Psoas muscle (tissue), 8 donors: ENCODE data around the gene SLC18A3. TPM values are rescaled to one million over a fixed set of nuclear protein-coding genes. Genes with fewer than 3 reads are reported as not detected.

Experiments
- ATAC-seq, 4 donors: fragments of 200-7000 bp; cut with Tn5 transposase; one replicate each; pipeline ENCODE4 v1.9.1; 2020; ENCODE audit warnings: moderate library complexity in 3 of 4, mild to moderate bottlenecking in 2 of 4
- DNase-seq, 2 donors: peaks; one replicate each; pipeline ENCODE4 v3.0.0-alpha.2; 2020
- H3K27ac ChIP-seq: fragments of 200-600 bp; one replicate; pipeline ENCODE4 v1.8.0; 2022
- H3K27me3 ChIP-seq, 3 donors: fragments of 200-600 bp in 1 of 3; one replicate each; pipeline versions ENCODE4 v1.6.1 to v1.8.0; 2013 to 2022; ENCODE audit warnings: low read length in 2 of 3, mild to moderate bottlenecking in 2 of 3, moderate library complexity in 1 of 3; ENCODE audit not compliant: insufficient read depth in 3 of 3
- H3K36me3 ChIP-seq, 2 donors: fragments of 200-600 bp in 1 of 2; one replicate each; pipeline versions ENCODE4 v1.6.1 to v1.8.0; 2013 to 2022; ENCODE audit warnings: low read depth in 1 of 2, mild to moderate bottlenecking in 1 of 2, moderate library complexity in 1 of 2; ENCODE audit not compliant: insufficient read depth in 1 of 2
- H3K4me1 ChIP-seq: fragments of 200-600 bp; one replicate; pipeline ENCODE4 v1.8.0; 2022
- H3K4me3 ChIP-seq: fragments of 200-600 bp; one replicate; pipeline ENCODE4 v1.8.0; 2022; ENCODE audit warnings: mild to moderate bottlenecking
- H3K9me3 ChIP-seq: fragments of 200-600 bp; one replicate; pipeline ENCODE4 v1.8.0; 2022
- WGBS, 3 donors: extraction: QIAGEN DNeasy Blood & Tissue Kit; methylation state at CpG; one replicate each; pipeline versions ENCODE4 v1.1.6 to v1.1.7; 2013; 5-methylcytosine and 5-hydroxymethylcytosine counted together
- intact Hi-C, 2 donors: fragments of 100-400 bp; cut with DNase I; formaldehyde crosslinking; loops; one replicate each; pipeline versions ENCODE4 v1.11.0 to v1.14.2; 2022
- polyA plus RNA-seq, 3 donors: library from polyadenylated mRNA; stranded (reverse); fragments of 200-250 nt; gene quantifications; one replicate each; pipeline ENCODE4 v1.2.3, GENCODE V29; 2013
- total RNA-seq, 4 donors: library from RNA; stranded (reverse); fragmentation: NEBNext Ultra II Directional in 2 of 4; extraction: Animal tissue kit (Norgen Biotek cat#: 25700) in 2 of 4; gene quantifications; one replicate each; pipeline versions ENCODE4 v1.2.1 to v1.2.4, GENCODE V29; 2021 to 2023
- TF ChIP-seq, protein P1 (sequence below): fragments of 200-600 bp; IDR thresholded peaks from one replicate; pipeline ENCODE4 v1.8.0; 2022; ENCODE audit warnings: antibody characterized with exemption
- donor health status: healthy with polysubstance abuse.
- donor health status: DM: no; HTN: no; CAD: no; lungs with moderate emphysema.
- donor health status: Bipolar disorder and iron deficiency.
- donor health status: healthy.
- donor health status: DM: yes; HTN: yes; CAD: no.
- donor health status: DM: no; HTN: no; CAD: no.
- donor health status: DM: no; HTN: no; CAD: no.
- donor health status: DM: yes; HTN: yes; CAD: no.

The SLC18A3 gene
- total and polyA plus RNA-seq, 7 donors = not detected

DNA sequence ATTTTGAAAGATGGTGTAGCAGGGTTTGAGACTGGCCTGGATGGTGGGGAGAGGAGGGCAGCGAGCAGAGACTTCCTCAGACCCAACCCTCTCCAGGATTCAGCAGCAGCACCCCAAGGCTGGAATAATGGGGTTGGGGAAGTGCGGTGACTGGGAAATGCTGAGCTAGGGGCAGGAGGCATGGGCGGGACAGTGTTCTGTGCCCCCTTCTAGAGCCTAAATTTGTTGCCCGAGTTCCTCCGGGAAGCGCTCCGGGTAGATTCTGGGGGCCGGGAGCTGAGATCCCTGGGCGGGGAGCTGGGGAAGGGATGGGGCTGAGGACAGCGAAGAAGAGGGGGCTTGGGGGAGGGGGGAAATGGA, 3.8 kb downstream of the SLC18A3 start, which contains the start of gene CHAT:
TSS of gene CHAT (plus strand) at position 156 of the 360 bp plus-strand sequence. CDS start at position 309, 153 bp downstream.
- no peak within 1 kb of the TSS for H3K27ac ChIP-seq
- ATAC-seq = no peak
- WGBS, 3 donors = 1 to 2% (median 2%) methylated on average over 7 to 10 of the region's 10 CpGs
- TF ChIP-seq, protein P1, sequence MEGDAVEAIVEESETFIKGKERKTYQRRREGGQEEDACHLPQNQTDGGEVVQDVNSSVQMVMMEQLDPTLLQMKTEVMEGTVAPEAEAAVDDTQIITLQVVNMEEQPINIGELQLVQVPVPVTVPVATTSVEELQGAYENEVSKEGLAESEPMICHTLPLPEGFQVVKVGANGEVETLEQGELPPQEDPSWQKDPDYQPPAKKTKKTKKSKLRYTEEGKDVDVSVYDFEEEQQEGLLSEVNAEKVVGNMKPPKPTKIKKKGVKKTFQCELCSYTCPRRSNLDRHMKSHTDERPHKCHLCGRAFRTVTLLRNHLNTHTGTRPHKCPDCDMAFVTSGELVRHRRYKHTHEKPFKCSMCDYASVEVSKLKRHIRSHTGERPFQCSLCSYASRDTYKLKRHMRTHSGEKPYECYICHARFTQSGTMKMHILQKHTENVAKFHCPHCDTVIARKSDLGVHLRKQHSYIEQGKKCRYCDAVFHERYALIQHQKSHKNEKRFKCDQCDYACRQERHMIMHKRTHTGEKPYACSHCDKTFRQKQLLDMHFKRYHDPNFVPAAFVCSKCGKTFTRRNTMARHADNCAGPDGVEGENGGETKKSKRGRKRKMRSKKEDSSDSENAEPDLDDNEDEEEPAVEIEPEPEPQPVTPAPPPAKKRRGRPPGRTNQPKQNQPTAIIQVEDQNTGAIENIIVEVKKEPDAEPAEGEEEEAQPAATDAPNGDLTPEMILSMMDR = no peak
- H3K27me3 ChIP-seq = peaks cover 7 to 87% (median 60%) of the 10 kb centered on the region in 3 donors
- H3K4me1 ChIP-seq = peaks cover 11% of the 10 kb centered on the region
- no peak within 1 kb of the TSS for H3K4me3 ChIP-seq
- no peaks in the 10 kb centered on the region for H3K9me3 ChIP-seq
- DNase-seq = peak in 1 of 2 donors; percentile 22
- no peaks in the 10 kb centered on the region for H3K36me3 ChIP-seq
- intact Hi-C loops = no loop called here

DNA sequence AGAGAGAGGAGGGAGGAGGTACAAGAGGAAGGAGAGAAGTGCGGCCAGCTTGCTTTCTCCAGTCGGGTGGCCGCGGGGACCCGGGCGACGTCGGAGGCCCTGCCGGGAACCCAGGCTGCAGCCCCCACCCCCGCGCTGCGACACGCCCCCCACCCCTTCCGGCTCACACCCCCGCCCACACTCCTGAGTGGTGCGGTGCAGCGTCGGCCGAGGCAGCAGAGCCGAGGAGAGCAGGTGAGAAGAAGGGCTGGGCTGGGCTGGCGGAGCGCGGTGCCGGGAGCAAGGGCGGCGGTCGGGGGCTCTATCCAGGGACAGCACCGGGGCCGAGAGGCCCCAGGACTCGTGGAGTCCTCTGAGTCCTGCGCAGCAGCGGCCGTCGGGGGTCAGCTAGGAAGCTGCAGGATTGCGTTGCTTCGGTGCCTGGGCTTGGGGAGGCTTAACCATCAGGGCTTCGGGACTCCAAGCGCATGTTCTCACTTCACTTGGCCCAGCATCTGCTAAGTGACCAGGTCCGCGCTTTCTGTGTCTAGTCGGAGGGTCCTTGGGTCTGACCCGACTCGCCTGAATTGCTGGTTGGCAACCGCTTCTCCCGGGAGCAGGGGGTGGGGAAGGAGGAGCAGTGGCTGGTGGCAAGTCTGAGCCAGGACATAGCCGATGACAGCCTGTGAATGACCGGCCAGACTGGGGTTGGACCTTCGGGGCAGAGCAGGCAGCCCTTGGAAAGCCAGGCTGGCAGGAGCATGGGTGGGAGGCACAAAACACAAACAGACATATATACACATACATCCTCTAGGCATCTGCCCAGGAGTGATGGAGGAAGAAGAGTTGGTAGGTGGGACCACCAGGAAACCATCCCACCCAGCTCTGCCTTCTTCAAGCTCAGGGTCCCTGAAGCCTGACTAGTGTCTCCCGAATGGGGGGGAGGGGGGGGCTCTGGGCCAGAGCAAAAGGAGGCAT, 4.4 kb downstream of the SLC18A3 start:
- Histone ChIP-seq H3K9me3 (no peaks in the 10 kb centered on the region), H3K27ac (no peak overlapping the region), H3K4me1 (peaks cover 10% of the 10 kb centered on the region), H3K36me3 (no peaks in the 10 kb centered on the region), H3K4me3 (no peak overlapping the region), H3K27me3 (peaks cover 7 to 86% (median 55%) of the 10 kb centered on the region in 3 donors)
- 4 to 5% (median 4%) methylated on average over 34 to 49 of the region's 49 CpGs for WGBS, 3 donors
- DNase-seq (peak in 1 of 2 donors; percentile 28), ATAC-seq (no peak)
- TF ChIP-seq, protein P1 = no peak
- intact Hi-C loops = no loop called here

GRCh38 chr10:49615213-49615612, 5.1 kb downstream of the SLC18A3 start:
- TF ChIP-seq, protein P1 = no peak
- no peak for ATAC-seq
- peak in 1 of 2 donors; percentile 23 for DNase-seq
- Histone ChIP-seq H3K27me3 (peaks cover 7 to 86% (median 51%) of the 10 kb centered on the region in 3 donors), H3K9me3 (no peaks in the 10 kb centered on the region), H3K4me1 (peaks cover 6% of the 10 kb centered on the region), H3K4me3 (no peak overlapping the region), H3K36me3 (no peaks in the 10 kb centered on the region), H3K27ac (no peak overlapping the region)
- intact Hi-C loops = no loop called here
- WGBS, 3 donors = 55 to 64% (median 58%) methylated on average over 5 of the region's 5 CpGs

DNA sequence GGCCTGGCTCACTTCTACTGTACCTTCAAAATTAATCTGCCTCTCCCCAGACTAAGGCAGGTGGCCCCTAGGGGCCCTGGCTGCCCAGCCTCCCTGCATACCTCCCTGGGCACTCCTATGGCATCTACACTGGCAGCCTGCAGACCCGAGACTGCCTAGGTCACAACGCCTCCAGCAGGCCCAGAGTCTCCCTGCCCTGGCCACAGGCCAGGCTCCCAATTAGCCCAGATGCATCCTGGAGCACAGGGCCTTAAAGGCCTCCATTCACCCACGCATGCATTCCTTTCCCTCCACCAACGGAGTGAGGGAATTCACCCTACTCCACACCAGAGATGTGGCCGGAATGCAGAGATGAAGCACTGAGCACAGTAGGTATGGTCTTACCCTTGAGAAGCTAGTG, 5.6 kb downstream of the SLC18A3 start:
- Histone ChIP-seq H3K4me1 (peaks cover 6% of the 10 kb centered on the region), H3K4me3 (no peak overlapping the region), H3K27me3 (peaks cover 7 to 81% (median 46%) of the 10 kb centered on the region in 3 donors), H3K9me3 (no peaks in the 10 kb centered on the region), H3K27ac (no peak overlapping the region), H3K36me3 (no peaks in the 10 kb centered on the region)
- intact Hi-C loops = no loop called here
- ATAC-seq = no peak
- WGBS, 3 donors = 53 to 59% (median 55%) methylated on average over 5 of the region's 5 CpGs
- TF ChIP-seq, protein P1 = no peak
- peak in 1 of 2 donors; percentile 19 for DNase-seq
